Rectal smooth muscle tissue (tissue), 1 donor: ENCODE data around the gene PMPCA.

ENCODE experiments used
- H3K27ac ChIP-seq: one replicate; pipeline ENCODE4 v1.7.0; 2013; ENCODE audit warnings: low read depth, low read length, inconsistent platforms
- H3K27me3 ChIP-seq: one replicate; pipeline ENCODE4 v1.7.0; 2013; ENCODE audit warnings: low read length; ENCODE audit not compliant: control insufficient read depth, insufficient read depth
- H3K36me3 ChIP-seq: one replicate; pipeline ENCODE4 v1.7.0; 2013; ENCODE audit warnings: low read length; ENCODE audit not compliant: control insufficient read depth, insufficient read depth
- H3K4me1 ChIP-seq: one replicate; pipeline ENCODE4 v1.7.0; 2013; ENCODE audit warnings: low read length; ENCODE audit not compliant: control insufficient read depth, insufficient read depth
- H3K4me3 ChIP-seq: one replicate; pipeline ENCODE4 v1.7.0; 2013; ENCODE audit warnings: low read length
- H3K9ac ChIP-seq: one replicate; pipeline ENCODE4 v1.7.0; 2013; ENCODE audit warnings: low read length

The PMPCA gene

GRCh38 chr9:136378170-136379002 lies 32.1 kb upstream of the PMPCA start:
- H3K36me3 ChIP-seq: peaks cover 8% of the 10 kb centered on the region
- no peaks in the 10 kb centered on the region for H3K27me3 ChIP-seq
- no peak overlapping the region for H3K9ac ChIP-seq
- H3K4me3 ChIP-seq: no peak overlapping the region
- H3K27ac ChIP-seq: no peak overlapping the region
- H3K4me1 ChIP-seq: no peaks in the 10 kb centered on the region

DNA sequence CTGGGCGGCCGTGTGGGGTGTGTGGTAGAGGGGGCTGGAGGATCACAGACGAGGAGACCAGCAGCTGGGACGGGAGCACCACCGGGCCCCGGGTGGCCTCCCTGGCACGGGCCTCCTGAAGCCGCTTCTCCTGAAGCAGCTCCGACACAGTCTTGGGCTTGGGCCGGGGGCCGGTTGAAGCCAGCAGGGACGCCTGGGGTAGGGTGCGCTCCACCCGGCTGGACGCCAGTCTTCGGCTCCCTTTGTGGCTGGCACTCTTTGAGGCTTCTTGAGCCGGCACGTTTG lies 31.5 kb upstream of the PMPCA start:
- Histone ChIP-seq H3K36me3 (peaks cover 8% of the 10 kb centered on the region), H3K4me1 (no peaks in the 10 kb centered on the region), H3K4me3 (no peak overlapping the region), H3K9ac (no peak overlapping the region), H3K27me3 (no peaks in the 10 kb centered on the region), H3K27ac (no peak overlapping the region)

DNA sequence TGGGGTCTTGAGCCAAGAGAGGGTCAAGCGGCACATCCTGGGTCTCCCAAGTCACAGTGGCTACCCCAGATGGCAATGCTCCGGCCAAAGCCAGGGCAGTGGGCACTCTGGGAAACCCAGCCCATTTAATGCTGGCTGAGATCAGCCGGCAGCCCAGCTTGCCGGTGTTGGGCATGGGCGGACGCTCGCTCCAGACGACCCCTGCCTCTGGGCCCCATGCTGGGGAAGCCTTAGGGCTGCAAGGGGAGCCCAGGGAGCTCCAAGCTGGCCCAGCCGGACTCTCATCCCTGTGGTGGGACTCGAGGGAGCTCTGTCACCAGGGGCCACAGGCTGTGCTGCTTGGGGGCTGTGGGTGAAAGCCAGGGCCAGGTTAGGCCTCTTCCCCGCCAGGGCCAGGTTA lies 31.1 kb upstream of the PMPCA start:
- Histone ChIP-seq H3K27me3 (no peaks in the 10 kb centered on the region), H3K36me3 (peaks cover 8% of the 10 kb centered on the region), H3K4me1 (no peaks in the 10 kb centered on the region), H3K27ac (no peak overlapping the region), H3K9ac (no peak overlapping the region), H3K4me3 (no peak overlapping the region)

- Histone ChIP-seq H3K9ac (no peak overlapping the region), H3K4me3 (no peak overlapping the region), H3K4me1 (no peaks in the 10 kb centered on the region), H3K27ac (no peak overlapping the region), H3K27me3 (no peaks in the 10 kb centered on the region), H3K36me3 (peaks cover 8% of the 10 kb centered on the region)
Observed at GRCh38 chr9:136379891-136380290, 30.6 kb upstream of the PMPCA start.

GRCh38 chr9:136380381-136380780 lies 30.1 kb upstream of the PMPCA start:
- no peak overlapping the region for H3K27ac ChIP-seq
- H3K27me3 ChIP-seq: no peaks in the 10 kb centered on the region
- H3K4me1 ChIP-seq: no peaks in the 10 kb centered on the region
- no peak overlapping the region for H3K9ac ChIP-seq
- H3K36me3 ChIP-seq: peaks cover 8% of the 10 kb centered on the region
- H3K4me3 ChIP-seq: no peak overlapping the region

DNA sequence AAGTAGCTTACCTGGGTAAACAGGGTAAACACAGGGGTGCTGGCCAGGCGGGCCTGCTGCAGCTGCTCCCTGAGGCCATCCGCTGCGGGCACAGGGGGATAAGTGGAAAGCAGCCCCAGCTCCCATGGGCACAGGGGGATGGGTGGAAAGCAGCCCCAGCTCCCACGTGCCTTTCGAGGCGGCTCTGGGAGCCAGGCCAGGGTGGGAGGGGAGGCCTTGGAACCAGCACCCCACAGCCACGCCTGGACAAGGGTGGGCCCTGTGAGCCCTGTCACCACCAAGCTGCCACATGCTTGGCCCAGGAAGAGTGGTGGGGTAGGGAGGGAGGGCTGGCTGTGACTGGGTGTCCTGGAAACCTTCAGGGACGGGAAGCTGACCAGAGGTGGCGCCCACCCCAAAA lies 29.1 kb upstream of the PMPCA start:
- Histone ChIP-seq H3K36me3 (peaks cover 8% of the 10 kb centered on the region), H3K4me3 (no peak overlapping the region), H3K27ac (no peak overlapping the region), H3K9ac (no peak overlapping the region), H3K4me1 (no peaks in the 10 kb centered on the region), H3K27me3 (no peaks in the 10 kb centered on the region)

GRCh38 chr9:136381966-136382513 lies 28.4 kb upstream of the PMPCA start:
- Histone ChIP-seq H3K27me3 (no peaks in the 10 kb centered on the region), H3K4me1 (no peaks in the 10 kb centered on the region), H3K4me3 (no peak overlapping the region), H3K36me3 (peaks cover 8% of the 10 kb centered on the region), H3K27ac (no peak overlapping the region), H3K9ac (no peak overlapping the region)

GRCh38 chr9:136383436-136383835 lies 27.0 kb upstream of the PMPCA start:
- Histone ChIP-seq H3K36me3 (peaks cover 8% of the 10 kb centered on the region), H3K4me3 (no peak overlapping the region), H3K9ac (no peak overlapping the region), H3K27ac (no peak overlapping the region), H3K27me3 (no peaks in the 10 kb centered on the region), H3K4me1 (no peaks in the 10 kb centered on the region)

GRCh38 chr9:136385015-136385414 lies 25.4 kb upstream of the PMPCA start:
- H3K27ac ChIP-seq: no peak overlapping the region
- no peaks in the 10 kb centered on the region for H3K27me3 ChIP-seq
- no peak overlapping the region for H3K9ac ChIP-seq
- peaks cover 8% of the 10 kb centered on the region for H3K36me3 ChIP-seq
- H3K4me3 ChIP-seq: no peak overlapping the region
- H3K4me1 ChIP-seq: no peaks in the 10 kb centered on the region

GRCh38 chr9:136386018-136386417 lies 24.4 kb upstream of the PMPCA start:
- H3K27ac ChIP-seq: no peak overlapping the region
- no peaks in the 10 kb centered on the region for H3K4me1 ChIP-seq
- H3K4me3 ChIP-seq: no peak overlapping the region
- H3K9ac ChIP-seq: no peak overlapping the region
- H3K36me3 ChIP-seq: peaks cover 8% of the 10 kb centered on the region
- no peaks in the 10 kb centered on the region for H3K27me3 ChIP-seq

DNA sequence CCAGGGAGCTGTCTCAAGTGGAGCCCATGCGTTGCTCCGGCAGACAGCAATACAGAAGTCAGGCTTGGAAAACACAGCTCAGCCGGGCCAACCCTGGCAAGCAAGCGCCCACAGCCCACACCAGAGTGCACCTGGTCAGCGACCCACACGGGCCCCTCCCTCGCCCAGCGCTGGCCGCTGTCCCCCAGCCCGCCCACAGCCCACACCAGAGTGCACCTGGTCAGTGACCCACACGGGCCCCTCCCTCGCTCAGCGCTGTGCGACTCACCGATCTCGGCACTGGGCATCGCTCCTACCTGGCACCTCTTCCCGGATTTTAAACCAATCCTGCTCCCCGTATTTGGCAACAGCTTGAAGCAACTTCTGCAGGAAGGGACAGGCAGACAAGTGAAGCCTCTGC lies 23.2 kb upstream of the PMPCA start:
- no peak overlapping the region for H3K27ac ChIP-seq
- no peaks in the 10 kb centered on the region for H3K4me1 ChIP-seq
- H3K9ac ChIP-seq: no peak overlapping the region
- H3K27me3 ChIP-seq: no peaks in the 10 kb centered on the region
- H3K36me3 ChIP-seq: peaks cover 15% of the 10 kb centered on the region
- H3K4me3 ChIP-seq: no peak overlapping the region

GRCh38 chr9:136389396-136389795 lies 21.1 kb upstream of the PMPCA start:
- H3K4me1 ChIP-seq: no peaks in the 10 kb centered on the region
- H3K27ac ChIP-seq: no peak overlapping the region
- H3K27me3 ChIP-seq: no peaks in the 10 kb centered on the region
- no peak overlapping the region for H3K4me3 ChIP-seq
- H3K36me3 ChIP-seq: peaks cover 11% of the 10 kb centered on the region
- no peak overlapping the region for H3K9ac ChIP-seq
